Calu3 (cell line): ENCODE results near the gene MGAT5. TPM values are rescaled to one million over a fixed set of nuclear protein-coding genes. Genes with fewer than 3 reads are reported as not detected.

ENCODE experiments used
- BruUV-seq: library from RNA; stranded (reverse); fragments of 400-500 nt; replicated peaks from 2 replicates; lab custom pipeline; 2021; lab: Mats Ljungman, UMichigan
- CTCF ChIA-PET: fragments of 300-600 bp; sonication (Branson Sonifier 250); formaldehyde crosslinking; loops from one replicate; lab custom pipeline; 2022; ENCODE audit warnings: antibody characterized with exemption; lab: Charles Lee
- DNase-seq: peaks from one replicate; pipeline ENCODE4 v3.0.0; 2022
- H3K27ac Mint-ChIP-seq: one replicate; pipeline ENCODE4 v1.8.0; 2022; ENCODE audit warnings: mixed read lengths; ENCODE audit not compliant: unreplicated experiment
- H3K27me3 Mint-ChIP-seq: one replicate; pipeline ENCODE4 v1.8.0; 2022; ENCODE audit warnings: mixed read lengths; ENCODE audit not compliant: unreplicated experiment
- H3K36me3 Mint-ChIP-seq: one replicate; pipeline ENCODE4 v1.8.0; 2022; ENCODE audit warnings: mild to moderate bottlenecking, moderate library complexity, mixed read lengths; ENCODE audit not compliant: insufficient read depth, unreplicated experiment
- H3K4me1 Mint-ChIP-seq: one replicate; pipeline ENCODE4 v1.8.0; 2022; ENCODE audit warnings: mild to moderate bottlenecking, low read depth, mixed read lengths; ENCODE audit not compliant: unreplicated experiment
- H3K4me3 Mint-ChIP-seq: one replicate; pipeline ENCODE4 v1.8.0; 2022; ENCODE audit warnings: mild to moderate bottlenecking, low read depth, moderate library complexity, mixed read lengths; ENCODE audit not compliant: unreplicated experiment
- H3K9me3 Mint-ChIP-seq: one replicate; pipeline ENCODE4 v1.8.0; 2022; ENCODE audit warnings: low read depth, mixed read lengths; ENCODE audit not compliant: unreplicated experiment
- intact Hi-C: fragments of 100-400 bp; cut with micrococcal nuclease; formaldehyde crosslinking; loops from one replicate; pipeline ENCODE4 v1.10.0; 2022; ENCODE audit not compliant: unreplicated experiment
- total RNA-seq: library from RNA; stranded (reverse); gene quantifications from 2 replicates; pipeline ENCODE4 v1.2.3, GENCODE V29; 2022
- TF ChIP-seq, protein P1 (sequence below): fragments of 200-600 bp; IDR thresholded peaks from one replicate; pipeline ENCODE4 v1.8.0; 2022; ENCODE audit warnings: antibody characterized with exemption; ENCODE audit not compliant: unreplicated experiment

The MGAT5 gene
- total RNA-seq, 1 experiment from 2014 or later: 129 TPM

DNA sequence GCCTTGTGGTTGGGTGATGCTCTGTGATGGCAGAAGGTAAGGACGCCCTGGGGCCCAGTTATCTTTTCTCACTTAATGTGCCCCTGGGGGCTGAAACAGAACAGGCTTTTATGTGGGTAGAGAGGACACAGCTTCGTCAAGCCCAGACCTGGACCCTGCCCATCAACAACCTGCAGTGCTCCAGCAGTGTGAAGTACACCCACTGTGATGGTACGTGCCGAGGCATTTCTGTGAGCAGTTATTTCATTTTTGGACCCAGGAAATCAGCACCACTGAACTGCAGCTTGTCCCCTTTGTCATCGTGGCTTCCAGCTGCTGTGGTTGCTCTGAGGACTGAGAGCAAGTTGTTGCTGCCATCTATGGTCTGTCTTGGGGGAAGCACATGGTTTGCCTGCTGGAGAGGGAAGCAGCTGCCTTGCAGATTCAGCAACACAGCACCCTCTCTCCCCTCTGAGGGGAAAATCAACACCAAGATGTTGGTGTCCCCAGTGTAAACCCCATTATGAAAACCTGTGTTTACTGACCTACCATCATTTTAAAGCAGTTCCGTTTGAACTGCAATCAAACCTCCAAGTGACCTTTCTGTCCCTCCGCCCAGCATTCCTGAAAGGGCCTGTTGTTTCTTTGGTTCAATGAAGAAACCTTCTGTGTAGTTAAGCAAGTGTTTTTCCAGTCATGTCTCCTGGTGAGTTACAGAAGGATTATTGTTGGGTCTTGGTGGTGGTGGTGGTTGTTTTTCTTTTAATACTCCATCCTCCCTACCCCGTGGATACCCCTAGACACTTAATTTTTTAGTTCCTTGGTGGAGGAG, 158.2 kb downstream of the MGAT5 start:
- no TSS peak for BruUV-seq

DNA sequence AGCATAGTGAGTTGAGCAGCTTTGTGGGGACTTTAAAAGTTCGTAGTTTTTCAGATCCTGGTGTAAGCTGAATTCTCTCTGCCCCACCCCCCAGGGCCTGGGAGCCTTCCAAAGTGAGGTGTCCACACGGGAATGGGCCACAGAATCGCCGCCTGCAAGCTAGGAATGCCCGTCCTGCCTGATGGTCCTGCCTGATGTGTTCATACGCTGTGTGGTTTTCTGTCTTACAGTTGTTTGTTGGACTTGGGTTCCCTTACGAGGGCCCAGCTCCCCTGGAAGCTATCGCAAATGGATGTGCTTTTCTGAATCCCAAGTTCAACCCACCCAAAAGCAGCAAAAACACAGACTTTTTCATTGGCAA, 158.7 kb downstream of the MGAT5 start:
- peak; percentile 74 for DNase-seq
- no peaks in the 10 kb centered on the region for H3K9me3 Mint-ChIP-seq
- CTCF ChIA-PET: interaction anchor here (0.6 to 3.1 kb wide), 11 partner anchors 20 to 526 kb away, joined by 3 to 35 read pairs (median 7); no protein-coding TSS in a partner anchor
- H3K27ac Mint-ChIP-seq: peak overlapping the region; percentile 88
- peaks cover 26% of the 10 kb centered on the region for H3K36me3 Mint-ChIP-seq
- H3K4me3 Mint-ChIP-seq: peak overlapping the region; percentile 60
- H3K4me1 Mint-ChIP-seq: peaks cover 91% of the 10 kb centered on the region
- BruUV-seq: no TSS peak
- TF ChIP-seq, protein P1, sequence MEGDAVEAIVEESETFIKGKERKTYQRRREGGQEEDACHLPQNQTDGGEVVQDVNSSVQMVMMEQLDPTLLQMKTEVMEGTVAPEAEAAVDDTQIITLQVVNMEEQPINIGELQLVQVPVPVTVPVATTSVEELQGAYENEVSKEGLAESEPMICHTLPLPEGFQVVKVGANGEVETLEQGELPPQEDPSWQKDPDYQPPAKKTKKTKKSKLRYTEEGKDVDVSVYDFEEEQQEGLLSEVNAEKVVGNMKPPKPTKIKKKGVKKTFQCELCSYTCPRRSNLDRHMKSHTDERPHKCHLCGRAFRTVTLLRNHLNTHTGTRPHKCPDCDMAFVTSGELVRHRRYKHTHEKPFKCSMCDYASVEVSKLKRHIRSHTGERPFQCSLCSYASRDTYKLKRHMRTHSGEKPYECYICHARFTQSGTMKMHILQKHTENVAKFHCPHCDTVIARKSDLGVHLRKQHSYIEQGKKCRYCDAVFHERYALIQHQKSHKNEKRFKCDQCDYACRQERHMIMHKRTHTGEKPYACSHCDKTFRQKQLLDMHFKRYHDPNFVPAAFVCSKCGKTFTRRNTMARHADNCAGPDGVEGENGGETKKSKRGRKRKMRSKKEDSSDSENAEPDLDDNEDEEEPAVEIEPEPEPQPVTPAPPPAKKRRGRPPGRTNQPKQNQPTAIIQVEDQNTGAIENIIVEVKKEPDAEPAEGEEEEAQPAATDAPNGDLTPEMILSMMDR: no peak
- intact Hi-C loops: loop anchor here (1.0 to 5.0 kb wide), 6 partner anchors 20 to 526 kb away; no protein-coding TSS in a partner anchor
- no peaks in the 10 kb centered on the region for H3K27me3 Mint-ChIP-seq

More for the DNA sequence above, 158.2 kb downstream of the MGAT5 start:
- H3K27me3 Mint-ChIP-seq: no peaks in the 10 kb centered on the region
- intact Hi-C loops: loop anchor here (1.0 to 5.0 kb wide), 6 partner anchors 20 to 525 kb away; no protein-coding TSS in a partner anchor
- peaks cover 26% of the 10 kb centered on the region for H3K36me3 Mint-ChIP-seq
- peaks cover 97% of the 10 kb centered on the region for H3K4me1 Mint-ChIP-seq
- peak; percentile 82 for DNase-seq
- H3K4me3 Mint-ChIP-seq: peak overlapping the region; percentile 60
- H3K27ac Mint-ChIP-seq: peak overlapping the region; percentile 88
- no peaks in the 10 kb centered on the region for H3K9me3 Mint-ChIP-seq
- CTCF ChIA-PET: interaction anchor here (0.5 to 3.1 kb wide), 15 partner anchors 20 to 526 kb away, joined by 3 to 35 read pairs (median 6); no protein-coding TSS in a partner anchor
- TF ChIP-seq, protein P1: peak; percentile 52

DNA sequence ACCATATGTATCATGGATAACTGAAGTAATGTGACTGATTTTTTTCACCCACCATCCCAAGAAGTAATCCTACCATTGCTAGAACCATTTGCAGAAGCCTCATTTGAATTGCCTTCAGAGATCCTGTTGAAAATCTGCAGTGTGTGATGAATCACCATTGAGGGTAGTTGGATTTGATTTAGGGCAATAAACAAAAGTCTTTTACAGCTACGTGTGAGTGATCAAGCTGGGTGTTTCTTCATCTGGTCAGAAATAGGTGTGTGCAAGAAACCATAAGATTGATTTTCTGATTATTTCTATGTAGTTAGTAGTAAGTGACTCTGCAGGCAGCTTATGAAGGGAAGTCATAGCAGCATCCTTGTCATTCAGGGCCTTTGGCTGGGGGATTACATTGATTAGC, 159.6 kb downstream of the MGAT5 start:
- intact Hi-C loops: loop anchor here (2.0 to 5.0 kb wide), 4 partner anchors 37 to 527 kb away; no protein-coding TSS in a partner anchor
- BruUV-seq: TSS peak; percentile 38
- peaks cover 83% of the 10 kb centered on the region for H3K4me1 Mint-ChIP-seq

DNA sequence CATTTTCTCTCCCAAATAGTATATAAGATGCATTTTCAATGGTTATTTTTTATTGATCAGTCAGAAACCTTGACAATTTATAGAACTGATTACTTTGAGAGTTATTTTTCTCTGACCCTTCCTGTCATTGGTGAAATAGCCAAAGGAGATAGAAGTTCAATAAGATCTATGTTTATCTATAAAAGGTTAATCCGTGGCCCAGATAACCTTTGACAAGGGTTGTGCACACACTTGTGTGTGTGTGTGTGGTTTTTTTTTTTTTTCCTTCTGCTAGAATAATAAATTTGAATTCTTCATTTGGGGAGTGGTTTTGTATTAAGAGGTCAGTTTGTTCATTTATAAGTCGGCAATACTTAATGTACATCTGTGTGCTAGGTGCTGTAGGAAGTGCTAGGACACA, 160.0 kb downstream of the MGAT5 start:
- intact Hi-C loops: loop anchor here (2.0 to 5.0 kb wide), 4 partner anchors 37 to 527 kb away; no protein-coding TSS in a partner anchor
- no peak for DNase-seq
- Mint-ChIP-seq H3K9me3 (no peaks in the 10 kb centered on the region), H3K4me1 (peaks cover 78% of the 10 kb centered on the region), H3K36me3 (peaks cover 26% of the 10 kb centered on the region), H3K27ac (peak overlapping the region; percentile 88), H3K27me3 (no peaks in the 10 kb centered on the region), H3K4me3 (peak overlapping the region; percentile 60)
- BruUV-seq: no TSS peak
- CTCF ChIA-PET: interaction anchor here (0.9 to 3.0 kb wide), 3 partner anchors 37 to 528 kb away, joined by 3 to 28 read pairs (median 20); no protein-coding TSS in a partner anchor
- TF ChIP-seq, protein P1: no peak

More for the DNA sequence above, 159.6 kb downstream of the MGAT5 start:
- CTCF ChIA-PET: interaction anchor here (0.9 to 3.0 kb wide), 3 partner anchors 38 to 527 kb away, joined by 3 to 28 read pairs (median 20); no protein-coding TSS in a partner anchor
- Mint-ChIP-seq H3K27me3 (no peaks in the 10 kb centered on the region), H3K9me3 (no peaks in the 10 kb centered on the region), H3K4me3 (peak overlapping the region; percentile 60), H3K27ac (peak overlapping the region; percentile 88), H3K36me3 (peaks cover 26% of the 10 kb centered on the region)
- TF ChIP-seq, protein P1: no peak
- DNase-seq: no peak
